Bronchial epithelial cell (primary cell): Measurements from ENCODE around the gene KDM4B. TPM values are rescaled to one million over a fixed set of nuclear protein-coding genes. Genes with fewer than 3 reads are reported as not detected.

Source experiments
- DNase-seq: peaks from one replicate; pipeline ENCODE4 v3.0.0-alpha.2; 2010; ENCODE audit warnings: low read depth
- FAIRE-seq: peaks from 2 replicates; lab custom pipeline; 2011; peaks lifted over from hg19 to GRCh38; lab: Jason Lieb, UNC
- H3K27me3 ChIP-seq: 2 replicates; pipeline ENCODE4 v1.5.1; 2011; ENCODE audit warnings: low read length; ENCODE audit not compliant: control insufficient read depth, insufficient read depth
- H3K36me3 ChIP-seq: 2 replicates; pipeline ENCODE4 v1.5.1; 2011; ENCODE audit warnings: low read length; ENCODE audit not compliant: control insufficient read depth, insufficient read depth
- H3K4me3 ChIP-seq: 2 replicates; pipeline ENCODE4 v1.5.1; 2011; ENCODE audit warnings: mild to moderate bottlenecking, low read depth, low read length, control low read depth
- CTCF ChIP-seq: IDR thresholded peaks from 2 replicates; pipeline ENCODE4 v1.5.1; 2011; ENCODE audit warnings: mild to moderate bottlenecking, moderate library complexity, low read length, control low read depth, inconsistent platforms; ENCODE audit not compliant: insufficient read depth, severe bottlenecking
- total RNA-seq: library from RNA; depleted of rRNA; stranded (reverse); fragments of >200 nt; gene quantifications from 2 replicates; pipeline ENCODE4 v1.2.1, GENCODE V29; 2014

KDM4B gene
- total RNA-seq, 1 donor from 2014 or later = 12.6 TPM

- Histone ChIP-seq H3K36me3 (peaks cover 6% of the 10 kb centered on the region), H3K4me3 (no peak overlapping the region), H3K27me3 (no peaks in the 10 kb centered on the region)
- no peak for DNase-seq
- TF ChIP-seq CTCF = no peak
- FAIRE-seq = no peak
Observed at GRCh38 chr19:4981681-4981958, 12.7 kb downstream of the KDM4B start.

- DNase-seq (no peak), FAIRE-seq (no peak)
- Histone ChIP-seq H3K36me3 (peaks cover 5% of the 10 kb centered on the region), H3K27me3 (no peaks in the 10 kb centered on the region), H3K4me3 (no peak overlapping the region)
- no peak for TF ChIP-seq CTCF
Observed at GRCh38 chr19:4983346-4984105, 14.6 kb downstream of the KDM4B start.

- TF ChIP-seq CTCF = no peak
- FAIRE-seq = no peak
Observed at GRCh38 chr19:4984106-4984380, 15.1 kb downstream of the KDM4B start.

GRCh38 chr19:4984438-4984990 is 15.6 kb downstream of the KDM4B start:
- Histone ChIP-seq H3K4me3 (no peak overlapping the region), H3K27me3 (no peaks in the 10 kb centered on the region), H3K36me3 (peaks cover 4% of the 10 kb centered on the region)
- FAIRE-seq (no peak), DNase-seq (no peak)
- TF ChIP-seq CTCF = no peak

More at GRCh38 chr19:4984106-4984380, 15.1 kb downstream of the KDM4B start:
- Histone ChIP-seq H3K27me3 (no peaks in the 10 kb centered on the region), H3K36me3 (peaks cover 5% of the 10 kb centered on the region), H3K4me3 (no peak overlapping the region)
- no peak for DNase-seq

DNA sequence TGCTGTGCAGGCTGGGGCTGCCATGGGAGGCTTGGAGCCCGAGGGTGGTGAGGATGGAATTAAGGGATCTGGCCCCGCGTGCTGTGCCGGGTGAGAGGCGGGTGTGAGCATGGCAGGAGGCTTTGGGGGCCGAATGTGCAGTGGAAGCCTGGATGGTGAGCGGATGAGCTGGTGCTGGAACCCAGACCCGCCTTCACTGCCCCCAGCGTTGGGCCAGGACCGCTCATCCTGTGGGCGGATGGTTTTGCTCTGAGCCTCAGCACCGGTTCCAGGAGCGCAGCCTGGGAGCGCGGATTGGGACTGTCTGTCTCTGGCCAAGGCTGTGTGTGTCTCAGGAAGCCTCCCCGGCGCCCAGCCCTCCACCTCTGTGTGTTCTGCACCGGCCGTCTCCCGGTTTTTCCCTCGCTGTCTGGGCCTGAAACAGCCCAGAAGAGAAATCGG is 16.7 kb downstream of the KDM4B start:
- Histone ChIP-seq H3K27me3 (no peaks in the 10 kb centered on the region), H3K36me3 (peaks cover 4% of the 10 kb centered on the region), H3K4me3 (no peak overlapping the region)
- FAIRE-seq = peak; percentile 18
- DNase-seq = no peak
- TF ChIP-seq CTCF = no peak

- Histone ChIP-seq H3K27me3 (no peaks in the 10 kb centered on the region), H3K4me3 (no peak overlapping the region), H3K36me3 (peaks cover 4% of the 10 kb centered on the region)
- FAIRE-seq (no peak), DNase-seq (no peak)
- TF ChIP-seq CTCF = no peak
Observed at GRCh38 chr19:4986056-4986455, 17.1 kb downstream of the KDM4B start.
